AG04450 (cell line): Measurements from ENCODE around the gene DEPP1. TPM values are rescaled to one million over a fixed set of nuclear protein-coding genes. Genes with fewer than 3 reads are reported as not detected.
A peak's percentile ranks its signal among the peaks of the same experiment; 100 is the strongest.

ENCODE experiments used
- CTCF ChIA-PET: fragments of 300-600, 350-600 bp; formaldehyde crosslinking; extraction: SDS; loops from one replicate; lab custom pipeline; 2022; ENCODE audit warnings: antibody characterized with exemption, inconsistent platforms; lab: Charles Lee
- POLR2A ChIA-PET: fragments of 350-600 bp; formaldehyde crosslinking; extraction: SDS; loops from one replicate; lab custom pipeline; 2021; ENCODE audit warnings: antibody characterized with exemption, inconsistent platforms; lab: Yijun Ruan, JAX
- DNase-seq: peaks from one replicate; pipeline ENCODE4 v3.0.0-alpha.2; 2011; ENCODE audit warnings: low read depth, low spot score
- H3K27ac ChIP-seq: one replicate; pipeline ENCODE4 v1.5.1; 2012; ENCODE audit warnings: low read depth, low read length, control low read depth
- H3K27me3 ChIP-seq: one replicate; pipeline ENCODE4 v1.6.0; 2012; ENCODE audit warnings: low read length; ENCODE audit not compliant: control insufficient read depth, insufficient read depth
- H3K4me3 ChIP-seq: 2 replicates; pipeline ENCODE4 v1.5.1; 2011; ENCODE audit warnings: mild to moderate bottlenecking, low read depth, low read length, control low read depth
- H3K9me3 ChIP-seq: 2 replicates; pipeline ENCODE4 v1.5.1; 2012; ENCODE audit warnings: low read length; ENCODE audit not compliant: control insufficient read depth, insufficient read depth
- polyA plus RNA-seq: library from polyadenylated mRNA; depleted of rRNA; stranded (reverse); fragments of >200 nt; gene quantifications from 2 replicates; pipeline ENCODE4 v1.2.3, GENCODE V29; 2011
- TF ChIP-seq, protein P1 (sequence below): IDR thresholded peaks from 2 replicates; pipeline ENCODE4 v1.5.1; 2011; ENCODE audit warnings: low read depth, low read length, control low read depth, inconsistent platforms

The DEPP1 gene
- polyA plus RNA-seq, 1 experiment, result 31.1 TPM

DNA sequence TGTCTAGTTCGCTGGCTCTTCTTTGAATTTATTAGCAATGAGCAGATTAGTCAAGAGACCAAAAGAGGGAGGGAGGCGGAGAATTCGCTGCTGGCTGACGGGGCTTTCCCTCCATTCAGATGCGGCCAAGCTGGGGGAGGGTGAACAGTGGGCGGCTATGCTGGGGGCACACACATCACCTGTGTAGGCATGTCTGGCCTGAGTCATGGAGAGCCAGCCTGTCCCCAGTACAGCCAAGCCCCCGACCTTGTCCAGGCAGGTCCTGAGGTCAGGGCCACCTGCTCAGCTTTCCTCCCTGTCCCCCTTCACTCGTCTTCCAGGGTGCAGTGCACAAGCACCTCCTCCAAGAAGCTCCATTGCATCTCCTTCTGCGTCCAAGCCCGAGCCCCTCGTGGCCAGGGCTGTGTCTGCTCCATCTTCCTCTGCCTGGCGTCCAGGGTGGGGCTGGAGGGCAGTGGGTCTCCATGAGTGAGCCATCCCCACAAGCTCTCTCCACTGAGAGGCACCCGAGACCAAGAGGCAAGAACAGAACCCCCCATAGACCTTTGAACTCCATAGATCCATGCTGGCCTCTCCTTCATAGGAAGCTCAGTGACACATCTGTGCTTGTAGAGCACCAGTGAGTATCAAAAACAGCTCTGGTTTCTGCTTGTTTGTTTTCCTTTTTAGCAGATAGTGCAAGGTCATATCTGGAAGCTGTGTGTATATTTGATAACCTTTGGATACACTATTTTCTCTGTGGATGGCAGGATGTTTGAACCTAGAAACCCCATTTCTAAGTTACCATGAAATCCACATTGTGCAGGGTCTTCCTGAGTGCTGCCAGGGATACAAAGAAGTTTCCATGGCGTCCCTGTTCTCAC is 1.9 kb upstream of the DEPP1 start:
- H3K4me3 ChIP-seq, result no peak overlapping the region
- DNase-seq, result no peak
- H3K9me3 ChIP-seq, result peaks cover 6% of the 10 kb centered on the region; the same call in 1 of the 2 replicates
- H3K27me3 ChIP-seq, result no peaks in the 10 kb centered on the region
- TF ChIP-seq, protein P1, sequence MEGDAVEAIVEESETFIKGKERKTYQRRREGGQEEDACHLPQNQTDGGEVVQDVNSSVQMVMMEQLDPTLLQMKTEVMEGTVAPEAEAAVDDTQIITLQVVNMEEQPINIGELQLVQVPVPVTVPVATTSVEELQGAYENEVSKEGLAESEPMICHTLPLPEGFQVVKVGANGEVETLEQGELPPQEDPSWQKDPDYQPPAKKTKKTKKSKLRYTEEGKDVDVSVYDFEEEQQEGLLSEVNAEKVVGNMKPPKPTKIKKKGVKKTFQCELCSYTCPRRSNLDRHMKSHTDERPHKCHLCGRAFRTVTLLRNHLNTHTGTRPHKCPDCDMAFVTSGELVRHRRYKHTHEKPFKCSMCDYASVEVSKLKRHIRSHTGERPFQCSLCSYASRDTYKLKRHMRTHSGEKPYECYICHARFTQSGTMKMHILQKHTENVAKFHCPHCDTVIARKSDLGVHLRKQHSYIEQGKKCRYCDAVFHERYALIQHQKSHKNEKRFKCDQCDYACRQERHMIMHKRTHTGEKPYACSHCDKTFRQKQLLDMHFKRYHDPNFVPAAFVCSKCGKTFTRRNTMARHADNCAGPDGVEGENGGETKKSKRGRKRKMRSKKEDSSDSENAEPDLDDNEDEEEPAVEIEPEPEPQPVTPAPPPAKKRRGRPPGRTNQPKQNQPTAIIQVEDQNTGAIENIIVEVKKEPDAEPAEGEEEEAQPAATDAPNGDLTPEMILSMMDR, result no peak
- H3K27ac ChIP-seq, result peak overlapping the region; percentile 83
- POLR2A ChIA-PET, result interaction anchor here (0.6 to 1.7 kb wide), 5 partner anchors 14 to 28 kb away, joined by 3 to 10 read pairs (median 4); partner anchors contain the start of gene ZNF22
- CTCF ChIA-PET, result interaction anchor here (0.8 to 1.6 kb wide), 2 partner anchors 14 to 47 kb away, joined by 3 read pairs; no protein-coding TSS in a partner anchor

DNA sequence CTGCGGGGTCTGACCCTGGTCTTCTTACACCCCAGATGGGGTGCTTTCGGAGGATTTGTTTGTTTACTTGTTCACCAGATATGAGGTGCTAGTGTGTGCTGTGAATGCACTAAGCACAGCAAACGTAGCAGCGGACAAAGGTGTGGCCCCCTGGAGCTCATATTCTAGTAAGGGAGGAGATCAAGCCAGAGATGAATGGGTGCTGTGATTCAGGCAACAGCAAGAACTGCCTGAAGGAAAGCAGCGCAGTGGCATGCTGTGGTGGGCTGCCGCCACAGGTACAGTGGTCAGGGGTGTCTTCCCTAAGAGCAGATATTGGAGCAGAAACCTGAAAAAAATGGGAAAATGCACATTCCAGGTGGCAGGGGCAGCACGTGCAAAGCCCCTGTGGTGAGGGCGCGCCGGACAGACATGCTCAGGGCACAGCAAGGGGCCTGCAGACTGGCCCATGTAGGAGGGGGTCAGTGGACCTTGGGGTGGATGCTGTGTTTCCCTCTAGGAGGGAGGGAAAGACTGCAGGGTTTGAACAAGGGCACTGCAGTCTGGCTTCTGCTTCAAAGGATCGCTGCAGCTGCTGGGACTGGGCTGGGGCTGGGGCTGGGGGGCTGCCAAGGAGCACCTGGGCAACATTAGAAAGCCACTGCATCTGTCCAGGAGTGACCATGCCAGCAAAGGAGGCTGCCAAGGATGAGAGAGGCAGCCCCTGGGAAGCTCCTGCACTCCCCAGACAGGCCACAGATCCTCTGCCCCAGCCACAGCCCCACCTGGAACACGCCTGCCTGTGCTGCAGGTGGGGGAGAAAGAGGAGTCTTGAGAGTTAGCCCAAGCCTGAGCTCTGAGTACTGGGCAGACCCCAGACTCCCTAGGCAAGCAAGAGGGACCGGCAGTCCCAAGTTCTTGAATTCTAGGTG is 927 bp upstream of the DEPP1 start:
- H3K4me3 ChIP-seq, result no peak overlapping the region
- H3K27me3 ChIP-seq, result no peaks in the 10 kb centered on the region
- CTCF ChIA-PET, result interaction anchor here (1.1 to 1.6 kb wide), 2 partner anchors 12 to 46 kb away, joined by 3 to 5 read pairs; no protein-coding TSS in a partner anchor
- no peak for DNase-seq
- H3K9me3 ChIP-seq, result peaks cover 6% of the 10 kb centered on the region; the same call in 1 of the 2 replicates
- TF ChIP-seq, protein P1, result no peak
- H3K27ac ChIP-seq, result peak overlapping the region; percentile 83
- POLR2A ChIA-PET, result interaction anchor here (0.8 to 1.3 kb wide), 5 partner anchors 12 to 44 kb away, joined by 3 to 7 read pairs (median 3); no protein-coding TSS in a partner anchor

DNA sequence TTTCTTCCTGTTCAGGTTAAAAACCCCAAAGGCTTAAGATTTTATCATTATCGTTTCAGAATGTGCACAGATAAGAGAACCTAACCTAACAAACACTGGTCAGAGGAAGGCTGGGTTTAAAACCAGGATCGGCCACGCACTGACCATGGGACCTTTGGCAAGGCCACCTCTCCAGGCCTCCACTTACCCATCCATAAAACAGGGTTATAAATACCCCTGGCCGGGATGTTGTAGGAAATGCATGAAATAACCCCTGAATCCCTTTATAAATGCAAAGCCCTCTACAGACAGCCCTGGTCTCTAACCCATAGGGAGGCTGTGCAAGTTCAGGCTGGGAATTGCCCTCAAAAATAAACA is 418 bp downstream of the DEPP1 start:
- Histone ChIP-seq H3K27ac (peak overlapping the region; percentile 68), H3K9me3 (peaks cover 6% of the 10 kb centered on the region; the same call in 1 of the 2 replicates), H3K4me3 (peak overlapping the region; percentile 76), H3K27me3 (no peaks in the 10 kb centered on the region)
- ChIA-PET CTCF (interaction anchor here (0.6 to 1.3 kb wide), 3 partner anchors 10 to 45 kb away, joined by 3 to 7 read pairs (median 4); no protein-coding TSS in a partner anchor), POLR2A (interaction anchor here (0.8 to 1.3 kb wide), 6 partner anchors 10 to 43 kb away, joined by 3 to 7 read pairs (median 3); no protein-coding TSS in a partner anchor)
- TF ChIP-seq, protein P1, result no peak
- no peak for DNase-seq

DNA sequence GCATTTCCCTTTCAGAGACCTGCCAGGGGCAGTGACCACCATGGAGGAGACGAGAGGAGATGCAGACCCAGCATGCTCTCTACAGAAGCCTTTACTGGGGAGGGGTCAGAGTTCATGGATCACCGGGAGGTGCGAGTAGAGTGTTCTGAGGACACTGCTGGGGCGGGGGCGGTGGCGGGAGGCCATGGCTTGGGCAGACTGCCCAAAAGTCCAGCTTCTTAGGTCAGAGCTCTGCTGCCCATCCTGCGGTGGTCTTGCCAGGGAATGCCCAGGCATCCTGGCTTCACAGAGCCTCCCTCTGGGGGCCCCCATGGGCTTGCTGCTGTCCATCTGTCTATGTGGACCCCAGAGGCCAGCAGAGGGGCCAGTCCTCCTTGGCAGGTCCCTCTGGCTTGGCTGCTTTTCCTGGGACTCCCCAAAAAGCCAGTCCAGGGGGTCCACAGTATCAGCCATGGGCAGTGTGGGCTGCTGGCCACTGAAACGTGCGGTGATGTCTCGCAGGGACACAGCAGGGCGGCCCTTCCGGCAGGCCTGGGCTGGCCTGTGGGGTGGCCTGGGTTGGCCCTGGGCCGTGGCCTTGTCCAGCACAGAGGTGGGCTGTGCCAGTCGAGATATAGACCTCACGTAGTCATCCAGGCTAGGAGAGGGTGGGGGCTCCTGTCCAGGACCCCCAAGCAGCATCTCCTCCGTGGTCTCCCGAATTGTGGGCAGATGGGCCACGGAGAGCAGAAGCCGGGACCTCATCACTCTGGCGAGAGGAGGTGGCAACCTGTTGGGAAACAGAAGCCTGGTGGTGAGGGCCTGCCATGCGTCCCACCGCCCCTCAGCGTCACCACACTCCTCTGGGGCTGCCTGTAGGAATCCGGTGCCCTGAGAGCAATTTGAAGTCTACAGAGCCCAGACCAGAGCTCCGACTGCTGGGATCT is 1.1 kb downstream of the DEPP1 start:
- ChIA-PET CTCF (interaction anchor here (0.6 to 1.3 kb wide), 3 partner anchors 10 to 45 kb away, joined by 3 to 7 read pairs (median 4); no protein-coding TSS in a partner anchor), POLR2A (interaction anchor here (0.9 to 1.3 kb wide), 2 partner anchors 11 to 14 kb away, joined by 4 to 7 read pairs; no protein-coding TSS in a partner anchor)
- H3K4me3 ChIP-seq, result peak overlapping the region; percentile 76
- TF ChIP-seq, protein P1, result no peak
- no peak for DNase-seq
- peak overlapping the region; percentile 11 for H3K27ac ChIP-seq
- H3K27me3 ChIP-seq, result no peaks in the 10 kb centered on the region
- peaks cover 6% of the 10 kb centered on the region; the same call in 1 of the 2 replicates for H3K9me3 ChIP-seq
